ENCODE measurements around the gene ADGRD2. TPM values are rescaled to one million over a fixed set of nuclear protein-coding genes. Genes with fewer than 3 reads are reported as not detected.

The ADGRD2 gene
- total RNA-seq, 1 donor from 2014 or later: not detected

GRCh38 chr9:124437086-124437485 lies 13.2 kb upstream of the ADGRD2 start:
- DNase-seq (ENCODE audit: extremely low spot score, unreplicated experiment): no peak
- peaks cover 44% of the 10 kb centered on the region for H3K27me3 Mint-ChIP-seq (ENCODE audit: unreplicated experiment)
- no peaks in the 10 kb centered on the region for H3K9me3 Mint-ChIP-seq (ENCODE audit: unreplicated experiment)
- no peak overlapping the region for H3K27ac Mint-ChIP-seq (ENCODE audit: unreplicated experiment)
- no peak for TF ChIP-seq CTCF (IDR thresholded peaks at IDR 0.05)
- no peak overlapping the region for H3K4me3 Mint-ChIP-seq (ENCODE audit: unreplicated experiment)
- H3K4me1 Mint-ChIP-seq (ENCODE audit: unreplicated experiment): no peaks in the 10 kb centered on the region
- no peaks in the 10 kb centered on the region for H3K36me3 Mint-ChIP-seq (ENCODE audit: unreplicated experiment)

- DNase-seq (ENCODE audit: extremely low spot score, unreplicated experiment): no peak
- no peak for TF ChIP-seq CTCF (IDR thresholded peaks at IDR 0.05)
- Mint-ChIP-seq H3K27ac (ENCODE audit: unreplicated experiment) (no peak overlapping the region), H3K4me1 (ENCODE audit: unreplicated experiment) (no peaks in the 10 kb centered on the region), H3K4me3 (ENCODE audit: unreplicated experiment) (no peak overlapping the region), H3K9me3 (ENCODE audit: unreplicated experiment) (no peaks in the 10 kb centered on the region), H3K27me3 (ENCODE audit: unreplicated experiment) (peaks cover 36% of the 10 kb centered on the region), H3K36me3 (ENCODE audit: unreplicated experiment) (no peaks in the 10 kb centered on the region)
Measured at GRCh38 chr9:124438091-124438490, 12.2 kb upstream of the ADGRD2 start.

DNA sequence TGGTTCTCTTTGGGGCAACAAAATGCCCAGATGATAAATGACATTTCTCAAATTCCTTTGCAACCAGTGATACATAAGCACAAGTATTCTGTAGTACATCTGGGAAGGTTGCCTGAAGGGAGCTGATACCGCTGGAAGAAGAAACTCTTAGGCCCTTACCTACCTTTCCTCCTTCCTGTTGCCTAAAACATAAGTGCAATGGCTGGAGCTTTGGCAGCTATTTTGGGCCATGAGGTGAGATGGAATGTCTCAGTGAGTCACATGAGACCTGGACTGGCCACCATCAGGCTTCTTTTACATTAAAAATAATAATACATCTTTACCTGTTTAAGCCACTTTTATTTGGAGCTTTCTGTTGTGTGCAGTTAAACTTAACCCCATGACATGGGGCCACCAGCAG lies 11.2 kb upstream of the ADGRD2 start:
- no peak overlapping the region for H3K4me3 Mint-ChIP-seq (ENCODE audit: unreplicated experiment)
- peaks cover 33% of the 10 kb centered on the region for H3K27me3 Mint-ChIP-seq (ENCODE audit: unreplicated experiment)
- no peak overlapping the region for H3K27ac Mint-ChIP-seq (ENCODE audit: unreplicated experiment)
- no peaks in the 10 kb centered on the region for H3K4me1 Mint-ChIP-seq (ENCODE audit: unreplicated experiment)
- TF ChIP-seq CTCF (IDR thresholded peaks at IDR 0.05): no peak
- no peaks in the 10 kb centered on the region for H3K36me3 Mint-ChIP-seq (ENCODE audit: unreplicated experiment)
- DNase-seq (ENCODE audit: extremely low spot score, unreplicated experiment): no peak
- no peaks in the 10 kb centered on the region for H3K9me3 Mint-ChIP-seq (ENCODE audit: unreplicated experiment)

GRCh38 chr9:124439686-124440243 lies 10.5 kb upstream of the ADGRD2 start:
- Mint-ChIP-seq H3K27ac (ENCODE audit: unreplicated experiment) (no peak overlapping the region), H3K27me3 (ENCODE audit: unreplicated experiment) (peaks cover 33% of the 10 kb centered on the region), H3K4me3 (ENCODE audit: unreplicated experiment) (no peak overlapping the region), H3K4me1 (ENCODE audit: unreplicated experiment) (no peaks in the 10 kb centered on the region), H3K9me3 (ENCODE audit: unreplicated experiment) (no peaks in the 10 kb centered on the region), H3K36me3 (ENCODE audit: unreplicated experiment) (no peaks in the 10 kb centered on the region)
- no peak for DNase-seq (ENCODE audit: extremely low spot score, unreplicated experiment)
- TF ChIP-seq CTCF (IDR thresholded peaks at IDR 0.05): no peak

- Mint-ChIP-seq H3K27ac (ENCODE audit: unreplicated experiment) (no peak overlapping the region), H3K9me3 (ENCODE audit: unreplicated experiment) (no peaks in the 10 kb centered on the region), H3K4me3 (ENCODE audit: unreplicated experiment) (no peak overlapping the region), H3K27me3 (ENCODE audit: unreplicated experiment) (peaks cover 33% of the 10 kb centered on the region), H3K36me3 (ENCODE audit: unreplicated experiment) (no peaks in the 10 kb centered on the region), H3K4me1 (ENCODE audit: unreplicated experiment) (no peaks in the 10 kb centered on the region)
- DNase-seq (ENCODE audit: extremely low spot score, unreplicated experiment): no peak
- TF ChIP-seq CTCF (IDR thresholded peaks at IDR 0.05): no peak
Measured at GRCh38 chr9:124440786-124441185, 9.5 kb upstream of the ADGRD2 start.

All from osteocyte (in vitro differentiated cells).